ENCODE results near the gene DISC1.

- TF ChIP-seq, protein P1, sequence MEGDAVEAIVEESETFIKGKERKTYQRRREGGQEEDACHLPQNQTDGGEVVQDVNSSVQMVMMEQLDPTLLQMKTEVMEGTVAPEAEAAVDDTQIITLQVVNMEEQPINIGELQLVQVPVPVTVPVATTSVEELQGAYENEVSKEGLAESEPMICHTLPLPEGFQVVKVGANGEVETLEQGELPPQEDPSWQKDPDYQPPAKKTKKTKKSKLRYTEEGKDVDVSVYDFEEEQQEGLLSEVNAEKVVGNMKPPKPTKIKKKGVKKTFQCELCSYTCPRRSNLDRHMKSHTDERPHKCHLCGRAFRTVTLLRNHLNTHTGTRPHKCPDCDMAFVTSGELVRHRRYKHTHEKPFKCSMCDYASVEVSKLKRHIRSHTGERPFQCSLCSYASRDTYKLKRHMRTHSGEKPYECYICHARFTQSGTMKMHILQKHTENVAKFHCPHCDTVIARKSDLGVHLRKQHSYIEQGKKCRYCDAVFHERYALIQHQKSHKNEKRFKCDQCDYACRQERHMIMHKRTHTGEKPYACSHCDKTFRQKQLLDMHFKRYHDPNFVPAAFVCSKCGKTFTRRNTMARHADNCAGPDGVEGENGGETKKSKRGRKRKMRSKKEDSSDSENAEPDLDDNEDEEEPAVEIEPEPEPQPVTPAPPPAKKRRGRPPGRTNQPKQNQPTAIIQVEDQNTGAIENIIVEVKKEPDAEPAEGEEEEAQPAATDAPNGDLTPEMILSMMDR (IDR thresholded peaks at IDR 0.05), result no peak
- no peak for TF ChIP-seq POLR2A (IDR thresholded peaks at IDR 0.05)
- no peak for TF ChIP-seq POLR2AphosphoS5 (IDR thresholded peaks at IDR 0.05; ENCODE audit: insufficient read depth in 1 of 2, low read depth in 1 of 2)
Observed at GRCh38 chr1:231686384-231686783, 59.8 kb downstream of the DISC1 start.

Data from vagina (tissue), 2 donors.